Thoracic aorta (tissue), 2 donors: ENCODE data around the gene TFG. TPM values are rescaled to one million over a fixed set of nuclear protein-coding genes. Genes with fewer than 3 reads are reported as not detected.
A peak's percentile ranks its signal among the peaks of the same experiment; 100 is the strongest.

ENCODE experiments used
- ATAC-seq: fragments of 150-250 bp; one replicate; pipeline ENCODE4 v1.8.0; 2017; ENCODE audit warnings: low read depth; ENCODE audit not compliant: insufficient number of reproducible peaks, low FRiP score
- DNase-seq: peaks from one replicate; pipeline ENCODE4 v3.0.0-alpha.2; 2020; ENCODE audit warnings: low spot score
- H3K27ac ChIP-seq, 2 donors: fragments of 200-600 bp; sonication (generic); 1 replicate in 1 of 2; 2 replicates in 1 of 2; pipeline ENCODE4 v1.5.1; 2016; ENCODE audit warnings: mild to moderate bottlenecking in 2 of 2, moderate library complexity in 2 of 2
- H3K27me3 ChIP-seq: fragments of 200-600 bp; sonication (generic); replicated peaks from 2 replicates; pipeline ENCODE4 v1.6.0; 2016; ENCODE audit warnings: mild to moderate bottlenecking; ENCODE audit not compliant: insufficient read depth
- H3K36me3 ChIP-seq: fragments of 200-600 bp; sonication (generic); one replicate; pipeline ENCODE4 v1.5.1; 2016
- H3K4me1 ChIP-seq, 2 donors: fragments of 200-600 bp; sonication (generic); 1 replicate in 1 of 2; 2 replicates in 1 of 2; pipeline versions ENCODE4 v1.5.1 to v1.6.0; 2016; ENCODE audit warnings: low read depth in 2 of 2, mild to moderate bottlenecking in 1 of 2; ENCODE audit not compliant: control insufficient read depth in 1 of 2
- H3K4me3 ChIP-seq: fragments of 200-600 bp; sonication (generic); 2 replicates; pipeline ENCODE4 v1.5.1; 2016; ENCODE audit warnings: mild to moderate bottlenecking
- H3K9me3 ChIP-seq: fragments of 200-600 bp; sonication (generic); 2 replicates; pipeline ENCODE4 v1.5.1; 2016
- total RNA-seq, 2 donors: library from RNA; depleted of rRNA; stranded (reverse); fragments of >200 nt; gene quantifications; one replicate each; pipeline versions ENCODE4 v1.1.0 to v1.2.3, GENCODE V29; 2016
- TF ChIP-seq, protein P1 (sequence below): fragments of 200-600 bp; sonication (generic); IDR thresholded peaks from one replicate; pipeline ENCODE4 v1.5.1; 2019; ENCODE audit warnings: antibody characterized with exemption

The TFG gene
- total RNA-seq, 2 donors from 2014 or later, result 70.1 to 86.7 TPM

DNA sequence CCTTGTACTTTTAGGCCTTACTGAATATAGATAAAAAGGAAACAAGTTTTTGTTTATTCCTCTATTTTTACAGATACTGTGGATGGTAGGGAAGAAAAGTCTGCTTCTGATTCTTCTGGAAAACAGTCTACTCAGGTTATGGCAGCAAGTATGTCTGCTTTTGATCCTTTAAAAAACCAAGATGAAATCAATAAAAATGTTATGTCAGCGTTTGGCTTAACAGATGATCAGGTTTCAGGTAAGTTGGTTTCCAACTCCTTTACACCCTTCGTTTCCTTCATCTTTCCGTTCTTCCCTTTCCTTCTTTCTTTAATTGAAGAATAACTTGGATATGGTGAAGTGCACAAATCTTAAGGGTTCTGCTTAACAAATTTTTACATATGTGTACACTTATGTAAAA lies 23.1 kb downstream of the TFG start:
- H3K36me3 ChIP-seq, result peaks cover 18% of the 10 kb centered on the region

DNA sequence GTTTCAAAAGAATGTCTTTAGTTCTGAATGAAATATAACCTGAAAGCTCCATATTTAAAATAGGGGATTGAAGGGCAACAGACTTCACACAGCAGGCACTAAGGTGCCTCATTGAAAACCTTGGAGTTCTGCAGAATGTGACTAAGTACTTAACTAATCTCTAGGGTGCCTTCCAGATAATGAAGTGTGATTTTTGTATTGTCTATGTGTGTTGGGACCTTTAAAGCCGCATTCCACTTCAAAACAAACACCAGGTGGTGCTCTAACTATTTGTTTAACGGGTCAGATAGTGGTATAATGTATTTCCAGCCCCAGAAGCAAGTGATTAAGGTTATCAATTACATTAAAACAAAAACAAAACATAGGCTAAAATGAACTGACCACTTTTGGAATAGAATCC lies 28.0 kb downstream of the TFG start:
- TF ChIP-seq, protein P1, sequence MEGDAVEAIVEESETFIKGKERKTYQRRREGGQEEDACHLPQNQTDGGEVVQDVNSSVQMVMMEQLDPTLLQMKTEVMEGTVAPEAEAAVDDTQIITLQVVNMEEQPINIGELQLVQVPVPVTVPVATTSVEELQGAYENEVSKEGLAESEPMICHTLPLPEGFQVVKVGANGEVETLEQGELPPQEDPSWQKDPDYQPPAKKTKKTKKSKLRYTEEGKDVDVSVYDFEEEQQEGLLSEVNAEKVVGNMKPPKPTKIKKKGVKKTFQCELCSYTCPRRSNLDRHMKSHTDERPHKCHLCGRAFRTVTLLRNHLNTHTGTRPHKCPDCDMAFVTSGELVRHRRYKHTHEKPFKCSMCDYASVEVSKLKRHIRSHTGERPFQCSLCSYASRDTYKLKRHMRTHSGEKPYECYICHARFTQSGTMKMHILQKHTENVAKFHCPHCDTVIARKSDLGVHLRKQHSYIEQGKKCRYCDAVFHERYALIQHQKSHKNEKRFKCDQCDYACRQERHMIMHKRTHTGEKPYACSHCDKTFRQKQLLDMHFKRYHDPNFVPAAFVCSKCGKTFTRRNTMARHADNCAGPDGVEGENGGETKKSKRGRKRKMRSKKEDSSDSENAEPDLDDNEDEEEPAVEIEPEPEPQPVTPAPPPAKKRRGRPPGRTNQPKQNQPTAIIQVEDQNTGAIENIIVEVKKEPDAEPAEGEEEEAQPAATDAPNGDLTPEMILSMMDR, result peak; percentile 27
- Histone ChIP-seq H3K27me3 (no peaks in the 10 kb centered on the region), H3K27ac (no peak overlapping the region), H3K36me3 (peaks cover 32% of the 10 kb centered on the region), H3K4me3 (no peak overlapping the region), H3K4me1 (peaks cover 3 to 5% of the 10 kb centered on the region in 2 donors), H3K9me3 (no peaks in the 10 kb centered on the region)
- no peak for ATAC-seq
- DNase-seq, result no peak

More for the DNA sequence above, 23.1 kb downstream of the TFG start:
- ATAC-seq (no peak), DNase-seq (no peak)
- Histone ChIP-seq H3K27me3 (no peaks in the 10 kb centered on the region), H3K4me3 (no peak overlapping the region), H3K9me3 (no peaks in the 10 kb centered on the region), H3K4me1 (peaks cover 7 to 9% of the 10 kb centered on the region in 2 donors), H3K27ac (no peak overlapping the region)
- TF ChIP-seq, protein P1, result no peak

DNA sequence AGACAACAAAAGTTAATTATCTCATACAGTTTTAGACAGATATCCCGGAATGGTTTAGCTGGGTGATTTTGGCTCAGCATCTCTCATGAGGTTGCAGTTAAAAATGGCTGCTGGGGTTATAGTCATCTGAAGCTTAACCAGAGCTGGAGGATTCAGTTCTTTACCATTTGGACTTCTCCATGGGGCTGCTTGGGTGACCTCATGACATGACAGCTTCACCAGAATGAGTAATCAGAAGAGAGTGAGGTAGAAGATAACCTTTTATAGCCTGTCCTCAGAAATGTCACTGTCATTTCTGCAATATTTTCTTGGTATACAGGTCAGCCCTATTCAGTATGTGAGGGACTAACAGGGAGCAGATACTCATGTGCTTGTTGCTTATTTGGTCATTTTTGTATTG lies 30.9 kb downstream of the TFG start:
- H3K36me3 ChIP-seq, result peaks cover 30% of the 10 kb centered on the region
- H3K9me3 ChIP-seq, result no peaks in the 10 kb centered on the region
- TF ChIP-seq, protein P1, result no peak
- peaks cover under 1 to 1% of the 10 kb centered on the region in 2 donors for H3K4me1 ChIP-seq
- ATAC-seq (no peak), DNase-seq (no peak)
- no peak overlapping the region for H3K27ac ChIP-seq
- H3K4me3 ChIP-seq, result no peak overlapping the region
- H3K27me3 ChIP-seq, result no peaks in the 10 kb centered on the region

DNA sequence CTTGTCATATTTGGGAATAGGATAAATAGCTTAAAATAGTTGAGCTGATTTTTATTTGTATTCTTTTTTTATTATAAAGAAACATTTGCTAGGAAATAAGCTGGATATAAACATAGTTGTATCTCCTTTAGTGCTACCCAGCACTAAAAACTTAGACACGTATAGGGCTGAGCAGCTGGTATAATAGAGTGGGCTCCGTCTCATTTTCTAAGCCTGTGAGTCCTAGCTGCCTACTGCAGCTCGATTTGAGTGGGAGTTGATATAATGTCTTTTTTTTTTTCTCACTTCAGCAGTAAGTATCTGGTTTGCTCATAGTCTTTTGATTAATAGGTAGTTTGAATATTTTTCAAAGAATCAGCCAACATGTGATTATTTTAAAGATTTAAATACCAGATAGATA lies 34.2 kb downstream of the TFG start:
- H3K27ac ChIP-seq, result no peak overlapping the region
- H3K27me3 ChIP-seq, result no peaks in the 10 kb centered on the region
- DNase-seq (no peak), ATAC-seq (no peak)
- H3K36me3 ChIP-seq, result peaks cover 14% of the 10 kb centered on the region
- H3K4me1 ChIP-seq, result peaks cover 13 to 16% of the 10 kb centered on the region in 2 donors
- H3K9me3 ChIP-seq, result no peaks in the 10 kb centered on the region
- no peak overlapping the region for H3K4me3 ChIP-seq
- TF ChIP-seq, protein P1, result no peak

DNA sequence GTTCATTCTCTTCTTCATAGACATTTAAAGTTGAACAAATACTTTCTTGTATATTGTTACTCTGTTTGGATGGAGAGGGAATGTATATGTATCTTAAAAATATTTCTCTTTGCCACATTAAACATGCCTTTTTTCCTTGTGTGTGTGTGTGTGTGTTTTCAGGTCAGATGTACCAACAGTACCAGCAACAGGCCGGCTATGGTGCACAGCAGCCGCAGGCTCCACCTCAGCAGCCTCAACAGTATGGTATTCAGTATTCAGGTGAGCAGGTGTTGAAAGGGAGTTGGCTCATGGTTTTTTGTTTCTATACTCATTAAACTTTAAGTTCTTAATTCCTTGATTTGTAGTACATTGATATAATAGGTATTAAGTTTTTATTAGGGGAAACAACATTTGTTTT lies 35.4 kb downstream of the TFG start:
- ATAC-seq, result no peak
- TF ChIP-seq, protein P1, result no peak
- no peak overlapping the region for H3K27ac ChIP-seq
- H3K36me3 ChIP-seq, result peaks cover 12% of the 10 kb centered on the region
- no peak overlapping the region for H3K4me3 ChIP-seq
- H3K9me3 ChIP-seq, result no peaks in the 10 kb centered on the region
- no peaks in the 10 kb centered on the region for H3K27me3 ChIP-seq
- H3K4me1 ChIP-seq, result peaks cover 13 to 16% of the 10 kb centered on the region in 2 donors
- no peak for DNase-seq
